HL-60/S4 (cell line): ENCODE data around the gene NUBP1.
"Not testable (repeated sequence)": the region's sequence is repeated elsewhere in the genome, so short reads cannot be mapped to it uniquely, and the experiment has no call there.

Experiments used
- in situ Hi-C: fragments of 300-500 bp; cut with MboI; formaldehyde crosslinking; loops from 2 replicates; pipeline ENCODE4 v1.14.3; 2022; ENCODE audit warnings: low sequenced_read_pairs

The NUBP1 gene

GRCh38 chr16:10745841-10746240, 2.2 kb downstream of the NUBP1 start:
- in situ Hi-C loops: loop anchor here (10.0 to 25.0 kb wide), 2 partner anchors 169 to 484 kb away; no protein-coding TSS in a partner anchor

DNA sequence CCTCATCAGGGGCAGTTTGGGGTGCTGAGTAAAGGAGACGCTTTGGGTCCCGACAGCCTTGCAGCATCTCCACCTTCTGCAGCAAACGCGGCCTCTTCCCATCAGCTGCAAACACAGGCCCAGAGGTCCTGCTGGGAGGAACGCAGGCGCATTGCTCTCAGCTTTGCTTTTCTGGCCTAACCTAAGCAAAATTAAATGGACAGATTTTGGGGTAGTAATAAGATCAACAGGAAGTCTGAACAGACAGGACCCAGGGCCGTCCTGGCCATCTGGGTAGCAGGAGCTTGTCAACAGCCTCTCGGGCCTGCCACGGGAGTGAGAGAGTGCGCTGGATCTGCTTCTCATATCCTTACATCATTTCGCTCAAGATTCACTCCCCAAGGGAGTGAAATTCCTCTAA, 7.2 kb downstream of the NUBP1 start:
- in situ Hi-C loops: no loop called here

DNA sequence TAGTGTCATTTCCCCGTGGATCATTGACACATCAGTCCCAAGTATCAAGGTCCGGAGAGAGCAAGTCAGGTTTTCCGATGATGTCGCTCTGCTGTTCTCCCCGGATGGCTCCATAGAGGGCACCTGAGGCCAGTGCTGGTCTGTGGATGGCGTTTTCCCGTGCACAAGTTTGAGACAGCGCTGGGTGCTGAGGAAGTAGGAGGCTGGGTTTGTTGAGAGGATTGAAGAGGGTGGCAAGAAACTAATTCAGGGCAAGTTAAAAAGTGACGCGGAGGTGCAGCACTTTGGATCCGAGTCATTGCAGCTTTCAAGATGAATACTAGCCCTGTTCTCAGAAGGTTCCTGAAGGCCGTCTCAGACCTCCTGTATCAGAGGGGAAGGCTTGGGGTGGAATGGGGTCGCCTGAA, 7.7 kb downstream of the NUBP1 start:
- in situ Hi-C loops: no loop called here

DNA sequence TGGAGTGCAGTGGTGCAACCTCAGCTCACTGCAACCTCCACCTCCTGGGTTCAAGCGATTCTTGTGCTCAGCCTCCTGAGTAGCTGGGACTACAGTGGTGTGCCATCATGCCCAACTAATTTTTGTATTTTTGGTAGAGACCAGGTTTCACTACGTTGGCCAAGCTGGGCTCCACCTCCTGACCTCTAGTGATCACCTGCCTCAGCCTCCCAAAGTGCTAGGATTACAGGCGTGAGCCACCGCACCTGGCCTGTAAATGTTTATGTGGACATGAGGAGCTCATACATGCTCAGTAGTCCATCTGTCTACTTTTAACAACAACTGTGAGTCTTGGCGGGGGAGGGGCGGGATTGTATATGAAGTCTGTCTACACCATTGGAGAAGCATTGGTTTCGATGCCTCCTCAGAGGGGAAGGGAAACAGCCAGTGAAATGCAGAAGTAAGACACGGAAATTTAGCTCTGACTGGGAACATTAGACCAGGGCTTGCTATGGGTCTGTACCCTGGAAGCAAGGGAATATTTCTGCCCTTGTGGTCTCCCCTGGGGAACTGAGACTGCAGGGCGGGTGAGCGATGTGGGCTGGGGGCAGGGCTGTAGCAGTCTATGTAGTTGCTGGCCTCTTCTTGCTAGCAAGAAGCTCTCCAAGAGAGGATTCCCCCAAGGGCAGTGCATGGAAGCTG, 9.3 kb downstream of the NUBP1 start:
- in situ Hi-C loops: no loop called here

GRCh38 chr16:10753670-10754069, 10.0 kb downstream of the NUBP1 start:
- in situ Hi-C loops: no loop called here

DNA sequence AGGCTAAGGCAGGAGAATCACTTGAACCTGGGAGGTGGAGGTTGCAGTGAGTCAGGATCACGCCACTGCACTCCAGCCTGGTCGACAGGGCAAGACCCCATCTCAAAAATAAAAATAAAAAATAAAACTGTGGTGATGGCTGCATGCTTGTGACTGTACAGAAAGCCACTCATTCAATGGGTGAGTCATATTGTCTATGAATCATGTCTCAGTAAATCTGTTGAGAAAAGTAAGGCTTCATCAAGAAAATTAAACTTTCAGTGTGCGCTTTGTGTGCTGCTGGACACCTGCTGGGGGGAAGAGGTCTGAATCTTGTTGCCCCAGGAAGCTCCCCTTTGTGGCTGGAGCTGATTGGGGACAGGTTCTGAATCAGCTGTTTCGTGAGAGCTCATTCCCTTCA, 11.3 kb downstream of the NUBP1 start:
- in situ Hi-C loops: no loop called here

DNA sequence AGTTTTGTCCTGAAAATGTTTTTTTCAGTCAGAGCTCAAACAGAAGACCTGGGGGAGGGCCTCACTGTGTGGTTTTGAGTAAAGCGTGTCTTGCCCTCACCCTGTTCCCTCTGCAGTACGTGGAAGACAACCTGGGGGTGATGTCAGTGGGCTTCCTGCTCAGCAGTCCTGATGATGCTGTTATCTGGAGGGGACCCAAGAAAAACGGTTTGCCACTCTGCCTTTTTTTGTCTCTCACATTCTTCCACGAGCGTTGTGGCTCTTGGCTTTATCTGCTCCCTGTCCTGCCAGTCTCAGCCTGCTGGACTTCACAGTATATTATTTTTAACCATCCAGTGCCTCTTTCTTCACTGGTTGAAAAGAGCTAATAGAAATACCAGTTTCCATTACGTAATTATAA, 12.9 kb downstream of the NUBP1 start:
- in situ Hi-C loops: no loop called here

GRCh38 chr16:10760858-10761257, 17.2 kb downstream of the NUBP1 start:
- in situ Hi-C loops: no loop called here

DNA sequence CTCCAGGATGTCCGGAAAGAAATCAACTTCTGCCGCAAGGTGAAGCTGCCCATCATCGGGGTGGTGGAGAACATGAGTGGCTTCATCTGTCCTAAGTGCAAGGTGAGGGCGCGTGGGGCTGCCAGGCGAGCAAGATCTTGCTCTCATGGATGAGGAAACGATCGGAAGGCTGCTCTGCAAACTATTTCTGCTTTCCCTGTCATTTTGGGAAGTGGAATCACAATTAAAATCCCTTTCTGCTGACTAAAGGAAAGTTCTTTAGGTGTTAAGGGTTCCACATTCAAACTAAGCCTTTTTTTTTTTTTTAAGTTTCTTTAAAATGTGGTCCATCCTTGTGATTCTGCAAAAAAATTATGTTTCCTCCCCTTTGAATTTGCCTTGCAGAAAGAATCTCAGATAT, 17.7 kb downstream of the NUBP1 start:
- in situ Hi-C loops: no loop called here

DNA sequence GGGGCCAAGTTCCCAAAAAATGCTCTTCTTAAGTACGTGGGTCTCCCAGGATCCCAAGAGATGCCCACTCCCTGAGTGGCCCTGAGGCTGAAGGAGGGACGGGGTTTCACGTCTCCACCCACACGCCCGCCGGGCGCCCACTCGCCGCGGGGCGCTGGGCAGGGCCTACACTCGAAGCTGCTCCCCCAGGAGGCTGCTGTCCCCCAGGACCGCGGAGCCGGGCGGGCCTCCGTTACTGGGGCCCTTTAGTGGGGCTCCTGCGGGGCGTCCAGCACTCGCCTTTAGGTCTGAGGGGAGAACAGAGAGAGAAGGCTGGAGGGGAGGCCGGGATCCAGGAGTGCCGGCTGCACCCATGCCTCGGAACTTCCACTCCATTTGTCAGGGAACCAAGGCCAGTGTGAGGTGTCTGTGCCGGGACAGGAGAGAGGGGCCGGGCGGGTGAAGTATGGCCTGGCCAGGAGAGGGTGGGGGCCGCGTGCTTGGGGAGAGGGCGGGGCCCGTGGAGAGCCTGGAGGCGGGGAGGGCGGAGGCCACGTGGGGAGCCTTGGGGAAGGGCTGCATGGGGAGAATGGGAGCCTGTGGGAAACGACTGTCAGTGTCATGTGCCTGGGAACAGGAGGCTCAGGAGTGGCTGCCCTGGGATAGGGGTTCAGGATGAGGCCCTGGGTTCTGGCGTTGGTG, 18.8 kb downstream of the NUBP1 start:
- in situ Hi-C loops: no loop called here

GRCh38 chr16:10763456-10763855, 19.8 kb downstream of the NUBP1 start:
- in situ Hi-C loops: no loop called here

DNA sequence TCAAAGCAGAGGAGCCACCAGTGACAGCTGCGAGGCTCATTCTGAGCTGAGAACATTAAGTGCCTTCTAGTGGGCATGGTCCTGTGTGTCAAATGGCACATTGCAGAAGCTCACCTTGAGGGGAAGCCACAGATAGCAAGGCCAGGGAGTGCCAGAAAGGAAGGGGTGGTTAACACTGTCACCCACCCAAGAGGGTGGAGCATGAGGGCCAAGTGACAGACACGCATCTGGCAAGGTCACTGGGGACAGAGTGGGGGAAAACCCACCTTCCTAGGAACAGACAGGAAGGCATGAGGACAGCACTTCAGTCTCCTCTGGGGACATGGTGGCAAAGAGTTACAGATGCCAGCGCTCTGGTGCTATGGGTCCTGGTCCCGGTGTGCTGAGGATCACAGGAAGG, 22.1 kb downstream of the NUBP1 start:
- in situ Hi-C loops: no loop called here

GRCh38 chr16:10767127-10767526, 23.5 kb downstream of the NUBP1 start:
- in situ Hi-C loops: no loop called here

DNA sequence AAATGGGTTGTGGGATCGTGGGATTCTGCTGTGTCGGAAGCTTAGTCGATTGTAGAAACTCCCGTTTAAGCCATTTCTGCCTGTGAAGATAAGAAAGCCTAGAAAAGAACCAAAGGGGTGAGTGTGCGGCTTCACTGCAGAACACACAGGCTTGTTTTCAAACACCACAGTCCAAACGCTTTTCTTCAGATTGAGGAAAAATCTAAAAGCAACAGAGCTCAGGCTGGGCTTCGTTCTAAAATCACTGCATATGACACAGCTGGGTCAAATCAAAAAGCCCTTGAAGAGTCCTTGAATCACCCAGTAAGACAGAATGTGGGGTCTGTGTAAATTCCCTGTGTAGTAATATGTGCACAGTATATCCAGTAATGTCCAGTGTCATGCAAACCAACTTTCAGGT, 25.7 kb downstream of the NUBP1 start:
- in situ Hi-C loops: no loop called here

DNA sequence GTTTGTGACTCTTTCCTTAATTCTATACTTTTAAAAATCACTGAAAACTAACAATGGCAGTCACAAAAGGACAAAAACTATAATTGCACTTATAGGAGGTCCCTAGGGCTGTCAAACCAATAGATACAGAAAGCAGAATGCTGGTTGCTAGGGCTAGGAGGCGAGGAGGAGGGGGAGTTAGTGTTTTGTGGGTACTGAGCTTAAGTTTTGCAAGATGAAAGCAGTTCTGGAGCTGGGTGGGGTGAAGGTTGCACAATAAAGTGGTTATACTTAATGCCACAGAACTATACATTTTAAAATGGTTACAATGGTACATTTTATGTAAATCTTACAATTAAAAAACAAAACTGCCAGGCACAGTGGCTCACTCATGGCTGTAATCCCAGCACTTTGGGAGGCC, 27.3 kb downstream of the NUBP1 start:
- in situ Hi-C loops: no loop called here

DNA sequence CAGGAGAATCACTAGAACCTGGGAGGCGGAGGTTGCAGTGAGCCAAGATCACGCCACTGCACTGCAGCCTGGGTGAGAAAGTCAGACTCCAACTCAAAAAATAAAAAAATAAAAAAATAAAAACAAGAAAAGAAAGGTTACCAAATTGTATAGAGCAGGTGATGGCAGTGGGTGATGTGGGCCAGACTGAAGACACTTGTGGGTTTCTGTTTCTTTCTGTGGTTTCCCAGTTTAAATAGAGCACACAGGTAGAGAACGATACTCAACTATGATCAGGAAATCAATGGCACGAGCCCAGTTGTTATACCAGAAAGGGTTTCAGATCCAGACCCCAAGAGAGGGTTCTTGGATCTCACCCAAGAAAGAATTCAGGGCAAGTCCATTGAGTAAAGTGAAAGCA, 32.6 kb downstream of the NUBP1 start:
- in situ Hi-C loops: no loop called here

GRCh38 chr16:10776923-10777322, 33.3 kb downstream of the NUBP1 start:
- in situ Hi-C loops: not testable (repeated sequence)

- in situ Hi-C loops: no loop called here
Observed at GRCh38 chr16:10777356-10777755, 33.7 kb downstream of the NUBP1 start.

GRCh38 chr16:10779908-10780307, 36.3 kb downstream of the NUBP1 start:
- in situ Hi-C loops: not testable (repeated sequence)

DNA sequence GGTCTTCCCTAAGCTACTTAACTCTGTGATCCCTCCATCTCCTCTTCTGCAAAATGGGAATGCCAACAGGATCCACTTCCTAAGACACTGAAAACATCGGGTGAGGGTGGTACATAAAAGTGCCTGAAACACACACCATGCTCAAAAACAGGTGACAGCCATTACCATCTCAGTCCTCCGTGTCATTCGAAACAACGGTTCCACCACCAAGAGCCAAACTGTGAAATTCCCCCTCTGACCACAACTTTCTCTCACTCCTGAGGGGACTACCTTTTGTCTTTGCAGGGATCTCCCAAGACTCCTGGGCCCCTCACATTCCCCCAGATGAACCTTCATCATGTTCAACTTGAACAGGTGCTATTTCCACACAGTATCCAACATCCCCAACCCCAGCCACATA, 37.0 kb downstream of the NUBP1 start:
- in situ Hi-C loops: no loop called here

- in situ Hi-C loops: no loop called here
Observed at GRCh38 chr16:10782628-10783027, 39.0 kb downstream of the NUBP1 start.

DNA sequence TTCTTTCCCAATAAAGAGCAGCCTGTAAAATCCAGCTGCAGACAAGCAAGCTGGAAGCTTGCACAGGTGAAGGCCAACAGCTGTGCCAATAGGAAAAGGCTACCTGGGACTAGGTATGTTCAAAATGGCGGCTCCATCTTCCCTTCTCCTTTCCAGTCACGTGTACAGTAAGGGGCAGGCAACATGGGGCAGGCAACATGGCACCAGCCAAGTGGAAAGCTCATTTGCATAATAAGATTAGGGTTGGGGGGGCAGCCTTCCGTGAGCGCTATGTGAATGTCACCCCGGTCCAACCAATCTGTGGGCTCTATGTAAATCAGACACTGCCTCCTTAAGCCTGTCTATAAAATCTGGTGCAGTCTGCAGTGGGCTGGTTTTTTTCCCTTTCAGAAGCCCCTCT, 43.7 kb downstream of the NUBP1 start:
- in situ Hi-C loops: no loop called here

DNA sequence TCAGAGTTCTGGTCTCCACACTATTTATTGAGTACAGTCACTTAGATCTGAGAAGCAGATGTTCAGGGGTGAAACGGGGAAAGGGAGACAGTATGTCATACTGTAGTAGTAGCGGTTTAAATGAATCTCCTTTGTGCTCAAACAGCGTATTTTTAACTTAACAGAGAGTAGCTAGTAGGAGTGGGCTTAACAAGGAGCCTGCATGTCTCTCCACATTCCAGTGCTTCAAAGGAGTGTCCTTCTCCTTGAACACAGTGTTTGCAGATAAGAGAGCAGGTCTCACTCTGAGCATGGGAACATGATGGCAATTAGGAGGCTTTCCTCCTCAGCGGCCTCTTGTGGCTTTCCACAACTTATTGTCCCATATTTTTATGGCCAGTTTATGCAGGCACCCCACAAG, 45.0 kb downstream of the NUBP1 start:
- in situ Hi-C loops: not testable (repeated sequence)
